Neutrophil (primary cell): ENCODE results near the gene SLX9.

Source experiments
- H3K27ac ChIP-seq: fragments of 200-600 bp; sonication (generic); 2 replicates; pipeline ENCODE4 v1.5.1; 2016; ENCODE audit warnings: mild to moderate bottlenecking, moderate library complexity
- H3K27me3 ChIP-seq: fragments of 200-600 bp; sonication (generic); 2 replicates; pipeline ENCODE4 v1.6.0; 2016; ENCODE audit warnings: mild to moderate bottlenecking
- H3K36me3 ChIP-seq: fragments of 200-600 bp; sonication (generic); 2 replicates; pipeline ENCODE4 v1.5.1; 2017
- H3K4me1 ChIP-seq, 2 experiments: fragments of 200-600 bp in 1 of 2; sonication (generic) in 1 of 2; 1 replicate in 1 of 2; 2 replicates in 1 of 2; pipeline versions ENCODE4 v1.5.1 to v1.6.1; 2013 to 2016; ENCODE audit warnings: low read depth in 1 of 2, low read length in 1 of 2, mild to moderate bottlenecking in 1 of 2, moderate library complexity in 1 of 2; ENCODE audit not compliant: control insufficient read depth in 1 of 2, insufficient read depth in 1 of 2
- H3K4me3 ChIP-seq, 2 experiments: fragments of 200-600 bp in 1 of 2; sonication (generic) in 1 of 2; 1 replicate in 1 of 2; 2 replicates in 1 of 2; pipeline ENCODE4 v1.5.1; 2013 to 2016; ENCODE audit warnings: low read depth in 1 of 2, low read length in 1 of 2, mild to moderate bottlenecking in 1 of 2, moderate library complexity in 1 of 2
- H3K9me3 ChIP-seq: fragments of 200-600 bp; sonication (generic); 2 replicates; pipeline ENCODE4 v1.5.1; 2016
- TF ChIP-seq, protein P1 (sequence below): fragments of 200-600 bp; sonication (generic); IDR thresholded peaks from 2 replicates; pipeline ENCODE4 v1.5.1; 2016; ENCODE audit warnings: antibody characterized with exemption

Gene SLX9

DNA sequence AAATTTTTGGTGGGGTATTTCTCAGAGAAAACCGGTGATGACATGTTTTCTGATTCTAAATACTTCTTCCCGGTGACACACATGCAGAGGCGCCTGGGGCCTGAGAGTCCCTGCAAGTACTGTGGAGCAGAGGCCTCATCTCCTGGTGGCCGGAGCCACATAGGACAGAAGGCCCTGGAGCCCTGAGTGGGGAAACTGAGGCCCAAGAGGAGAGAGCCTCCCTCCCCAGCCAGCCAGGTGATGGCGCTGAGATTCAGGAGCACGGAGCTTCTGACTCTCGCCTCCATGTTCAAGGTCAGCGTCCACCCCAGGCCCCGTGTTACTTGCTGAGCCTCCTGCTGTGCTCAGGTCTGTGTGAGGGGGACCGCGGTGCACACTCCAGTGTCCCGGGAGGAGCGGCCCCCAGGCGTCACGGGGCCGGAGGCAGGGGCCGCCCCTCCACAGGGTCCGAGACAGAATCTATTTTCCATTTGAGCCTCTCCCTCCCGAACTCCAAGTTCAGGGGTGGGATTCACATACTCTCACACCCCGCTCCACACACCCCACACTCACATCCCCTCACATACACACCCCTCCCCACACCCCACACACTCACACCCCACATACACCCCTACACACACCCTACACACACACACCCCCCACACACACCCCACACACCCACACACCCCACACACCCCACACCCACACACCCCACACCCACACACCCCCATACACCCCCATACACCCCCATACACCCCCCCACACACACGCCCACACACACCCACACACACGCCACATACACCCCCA lies 43.8 kb downstream of the SLX9 start:
- H3K9me3 ChIP-seq = no peaks in the 10 kb centered on the region
- TF ChIP-seq, protein P1, sequence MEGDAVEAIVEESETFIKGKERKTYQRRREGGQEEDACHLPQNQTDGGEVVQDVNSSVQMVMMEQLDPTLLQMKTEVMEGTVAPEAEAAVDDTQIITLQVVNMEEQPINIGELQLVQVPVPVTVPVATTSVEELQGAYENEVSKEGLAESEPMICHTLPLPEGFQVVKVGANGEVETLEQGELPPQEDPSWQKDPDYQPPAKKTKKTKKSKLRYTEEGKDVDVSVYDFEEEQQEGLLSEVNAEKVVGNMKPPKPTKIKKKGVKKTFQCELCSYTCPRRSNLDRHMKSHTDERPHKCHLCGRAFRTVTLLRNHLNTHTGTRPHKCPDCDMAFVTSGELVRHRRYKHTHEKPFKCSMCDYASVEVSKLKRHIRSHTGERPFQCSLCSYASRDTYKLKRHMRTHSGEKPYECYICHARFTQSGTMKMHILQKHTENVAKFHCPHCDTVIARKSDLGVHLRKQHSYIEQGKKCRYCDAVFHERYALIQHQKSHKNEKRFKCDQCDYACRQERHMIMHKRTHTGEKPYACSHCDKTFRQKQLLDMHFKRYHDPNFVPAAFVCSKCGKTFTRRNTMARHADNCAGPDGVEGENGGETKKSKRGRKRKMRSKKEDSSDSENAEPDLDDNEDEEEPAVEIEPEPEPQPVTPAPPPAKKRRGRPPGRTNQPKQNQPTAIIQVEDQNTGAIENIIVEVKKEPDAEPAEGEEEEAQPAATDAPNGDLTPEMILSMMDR = no peak
- H3K27me3 ChIP-seq = peaks cover 11% of the 10 kb centered on the region
- H3K27ac ChIP-seq = no peak overlapping the region
- no peak overlapping the region for H3K4me3 ChIP-seq
- H3K4me1 ChIP-seq = no peaks in the 10 kb centered on the region
- H3K36me3 ChIP-seq = no peaks in the 10 kb centered on the region

GRCh38 chr21:44984428-44984791 lies 44.6 kb downstream of the SLX9 start:
- Histone ChIP-seq H3K36me3 (no peaks in the 10 kb centered on the region), H3K4me1 (no peaks in the 10 kb centered on the region), H3K27ac (no peak overlapping the region), H3K4me3 (no peak overlapping the region), H3K9me3 (no peaks in the 10 kb centered on the region), H3K27me3 (peaks cover 11% of the 10 kb centered on the region)
- TF ChIP-seq, protein P1 = no peak

- TF ChIP-seq, protein P1 = no peak
- H3K4me3 ChIP-seq = no peak overlapping the region
- H3K36me3 ChIP-seq = no peaks in the 10 kb centered on the region
- H3K27me3 ChIP-seq = peaks cover 11% of the 10 kb centered on the region
- H3K9me3 ChIP-seq = no peaks in the 10 kb centered on the region
- H3K4me1 ChIP-seq = no peaks in the 10 kb centered on the region
- H3K27ac ChIP-seq = no peak overlapping the region
Measured at GRCh38 chr21:44984792-44985440, 45.1 kb downstream of the SLX9 start.

GRCh38 chr21:44985441-44986401 lies 45.9 kb downstream of the SLX9 start:
- H3K4me1 ChIP-seq = no peaks in the 10 kb centered on the region
- no peak overlapping the region for H3K27ac ChIP-seq
- no peaks in the 10 kb centered on the region for H3K36me3 ChIP-seq
- H3K4me3 ChIP-seq = no peak overlapping the region
- peaks cover 11% of the 10 kb centered on the region for H3K27me3 ChIP-seq
- TF ChIP-seq, protein P1 = no peak
- no peaks in the 10 kb centered on the region for H3K9me3 ChIP-seq

GRCh38 chr21:44986471-44987291 lies 46.9 kb downstream of the SLX9 start:
- Histone ChIP-seq H3K4me1 (no peaks in the 10 kb centered on the region), H3K27me3 (peaks cover 11% of the 10 kb centered on the region), H3K36me3 (no peaks in the 10 kb centered on the region), H3K4me3 (no peak overlapping the region), H3K9me3 (no peaks in the 10 kb centered on the region), H3K27ac (no peak overlapping the region)
- TF ChIP-seq, protein P1 = no peak
